Kidney (tissue), 14 donors: ENCODE data around the gene TPO. TPM values are rescaled to one million over a fixed set of nuclear protein-coding genes. Genes with fewer than 3 reads are reported as not detected.

Experiments used
- DNase-seq, 5 donors: peaks; one replicate each; pipeline ENCODE4 v3.0.0-alpha.2; 2013 to 2020
- FAIRE-seq: peaks from 2 replicates; lab custom pipeline; 2012; peaks lifted over from hg19 to GRCh38; lab: Jason Lieb, UNC
- H3K27ac ChIP-seq, 2 donors: one replicate each; pipeline ENCODE4 v1.7.0; 2013; ENCODE audit warnings: low read depth in 2 of 2, low read length in 2 of 2, inconsistent platforms in 1 of 2
- H3K27me3 ChIP-seq: one replicate; pipeline ENCODE4 v1.7.1; 2013; ENCODE audit warnings: low read length, inconsistent platforms; ENCODE audit not compliant: control insufficient read depth, insufficient read depth
- H3K36me3 ChIP-seq, 3 donors: one replicate each; pipeline versions ENCODE4 v1.7.0 to v1.7.1; 2013; ENCODE audit warnings: low read length in 3 of 3, control low read depth in 1 of 3, inconsistent platforms in 1 of 3; ENCODE audit not compliant: insufficient read depth in 3 of 3, control insufficient read depth in 2 of 3
- H3K4me1 ChIP-seq, 3 donors: one replicate each; pipeline versions ENCODE4 v1.7.0 to v1.7.1; 2013; ENCODE audit warnings: low read length in 3 of 3, inconsistent platforms in 1 of 3, low read depth in 1 of 3; ENCODE audit not compliant: control insufficient read depth in 2 of 3, insufficient read depth in 2 of 3
- H3K4me3 ChIP-seq, 3 donors: one replicate each; pipeline versions ENCODE4 v1.7.0 to v1.8.1; 2013; ENCODE audit warnings: low read length in 3 of 3, control low read depth in 1 of 3, inconsistent platforms in 1 of 3
- H3K9ac ChIP-seq, 3 donors: one replicate each; pipeline versions ENCODE4 v1.7.0 to v1.7.1; 2013; ENCODE audit warnings: low read length in 3 of 3, control low read depth in 1 of 3, inconsistent platforms in 1 of 3
- H3K9me3 ChIP-seq, 3 donors: one replicate each; pipeline versions ENCODE4 v1.7.0 to v1.7.1; 2013; ENCODE audit warnings: low read length in 3 of 3, control low read depth in 1 of 3, inconsistent platforms in 1 of 3; ENCODE audit not compliant: control insufficient read depth in 2 of 3, insufficient read depth in 1 of 3
- intact Hi-C: fragments of 100-400 bp; cut with DNase I; formaldehyde crosslinking; loops from one replicate; pipeline ENCODE4 v1.11.1; 2022
- polyA plus RNA-seq: library from polyadenylated mRNA; stranded (reverse); fragments of 350-450 nt; fragmentation: Illumina TruSeq; extraction: RNeasy Lipid Tissue Mini Kit (QIAGEN cat#74804); gene quantifications from one replicate; pipeline ENCODE4 v1.2.3, GENCODE V29; 2014; ENCODE audit warnings: low read depth, low replicate concordance; ENCODE audit not compliant: insufficient read depth
- total RNA-seq: library from RNA; stranded (reverse); fragmentation: NEBNext Ultra II Directional; extraction: Animal tissue kit (Norgen Biotek cat#: 25700); gene quantifications from one replicate; pipeline ENCODE4 v1.2.1, GENCODE V29; 2021
- TF ChIP-seq, protein P1 (sequence below): IDR thresholded peaks from 3 replicates; pipeline ENCODE4 v1.5.1; 2012; ENCODE audit warnings: mild to moderate bottlenecking, moderate library complexity, borderline replicate concordance; ENCODE audit not compliant: insufficient read depth; ENCODE audit errors: extremely low read depth
- donor health status: control.
- donor health status: control.
- donor health status: control.
- donor health status: control.
- donor health status: control.
- donor health status: DM: yes; HTN: yes; CAD: no.
- donor health status: Normal renal cell carcinoma (clear cell type).

Gene TPO
- total and polyA plus RNA-seq, 2 donors from 2014 or later, result not detected

DNA sequence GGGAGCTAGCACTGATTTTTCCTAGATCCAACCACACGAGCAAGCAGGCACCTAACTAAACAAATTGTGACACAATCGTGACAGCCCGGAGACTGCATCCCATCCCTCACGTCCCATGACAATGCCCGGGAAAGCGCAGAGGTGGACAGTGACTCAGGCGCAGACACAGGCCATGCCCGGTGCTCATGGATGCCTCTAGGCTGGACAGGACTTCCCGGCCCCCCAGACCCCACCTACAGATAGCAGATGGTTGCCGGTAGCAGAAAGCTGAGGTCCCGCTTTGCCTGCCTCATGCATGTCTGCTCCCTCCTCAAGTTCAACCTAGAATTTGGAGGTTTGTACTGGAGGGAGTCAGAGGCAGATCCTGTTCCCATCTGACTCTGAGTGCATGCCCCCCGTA is 81.0 kb downstream of the TPO start:
- Histone ChIP-seq H3K4me1 (no peaks in the 10 kb centered on the region), H3K9ac (no peak overlapping the region), H3K36me3 (no peaks in the 10 kb centered on the region), H3K27me3 (no peaks in the 10 kb centered on the region), H3K9me3 (no peaks in the 10 kb centered on the region), H3K4me3 (no peak overlapping the region), H3K27ac (no peak overlapping the region)
- TF ChIP-seq, protein P1, sequence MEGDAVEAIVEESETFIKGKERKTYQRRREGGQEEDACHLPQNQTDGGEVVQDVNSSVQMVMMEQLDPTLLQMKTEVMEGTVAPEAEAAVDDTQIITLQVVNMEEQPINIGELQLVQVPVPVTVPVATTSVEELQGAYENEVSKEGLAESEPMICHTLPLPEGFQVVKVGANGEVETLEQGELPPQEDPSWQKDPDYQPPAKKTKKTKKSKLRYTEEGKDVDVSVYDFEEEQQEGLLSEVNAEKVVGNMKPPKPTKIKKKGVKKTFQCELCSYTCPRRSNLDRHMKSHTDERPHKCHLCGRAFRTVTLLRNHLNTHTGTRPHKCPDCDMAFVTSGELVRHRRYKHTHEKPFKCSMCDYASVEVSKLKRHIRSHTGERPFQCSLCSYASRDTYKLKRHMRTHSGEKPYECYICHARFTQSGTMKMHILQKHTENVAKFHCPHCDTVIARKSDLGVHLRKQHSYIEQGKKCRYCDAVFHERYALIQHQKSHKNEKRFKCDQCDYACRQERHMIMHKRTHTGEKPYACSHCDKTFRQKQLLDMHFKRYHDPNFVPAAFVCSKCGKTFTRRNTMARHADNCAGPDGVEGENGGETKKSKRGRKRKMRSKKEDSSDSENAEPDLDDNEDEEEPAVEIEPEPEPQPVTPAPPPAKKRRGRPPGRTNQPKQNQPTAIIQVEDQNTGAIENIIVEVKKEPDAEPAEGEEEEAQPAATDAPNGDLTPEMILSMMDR, result no peak
- FAIRE-seq, result no peak
- intact Hi-C loops, result no loop called here
- no peak for DNase-seq

DNA sequence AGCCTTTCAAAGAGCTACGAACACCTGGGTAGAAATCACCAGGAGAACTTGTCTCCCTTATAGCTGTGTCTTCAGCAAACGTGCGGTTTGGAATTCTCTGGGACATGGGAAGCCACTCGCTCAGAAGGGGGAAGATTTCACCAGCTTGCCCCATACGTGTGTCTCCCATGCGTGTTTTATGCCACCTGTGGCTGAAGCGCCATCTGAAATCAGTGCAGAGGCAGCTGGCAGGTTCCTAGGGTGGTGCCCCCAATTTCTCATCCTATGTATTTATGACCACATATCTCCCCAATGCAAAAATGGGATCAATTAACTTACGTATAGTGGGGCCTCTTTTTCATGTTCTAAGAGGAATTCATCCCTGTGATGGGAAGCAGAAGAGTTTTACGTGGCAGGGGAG is 81.6 kb downstream of the TPO start:
- no peak overlapping the region for H3K27ac ChIP-seq
- no peaks in the 10 kb centered on the region for H3K4me1 ChIP-seq
- no peak overlapping the region for H3K4me3 ChIP-seq
- no peak overlapping the region for H3K9ac ChIP-seq
- no peaks in the 10 kb centered on the region for H3K9me3 ChIP-seq
- H3K36me3 ChIP-seq, result no peaks in the 10 kb centered on the region
- intact Hi-C loops, result no loop called here
- no peak for DNase-seq
- H3K27me3 ChIP-seq, result no peaks in the 10 kb centered on the region
- no peak for FAIRE-seq
- TF ChIP-seq, protein P1, result no peak

DNA sequence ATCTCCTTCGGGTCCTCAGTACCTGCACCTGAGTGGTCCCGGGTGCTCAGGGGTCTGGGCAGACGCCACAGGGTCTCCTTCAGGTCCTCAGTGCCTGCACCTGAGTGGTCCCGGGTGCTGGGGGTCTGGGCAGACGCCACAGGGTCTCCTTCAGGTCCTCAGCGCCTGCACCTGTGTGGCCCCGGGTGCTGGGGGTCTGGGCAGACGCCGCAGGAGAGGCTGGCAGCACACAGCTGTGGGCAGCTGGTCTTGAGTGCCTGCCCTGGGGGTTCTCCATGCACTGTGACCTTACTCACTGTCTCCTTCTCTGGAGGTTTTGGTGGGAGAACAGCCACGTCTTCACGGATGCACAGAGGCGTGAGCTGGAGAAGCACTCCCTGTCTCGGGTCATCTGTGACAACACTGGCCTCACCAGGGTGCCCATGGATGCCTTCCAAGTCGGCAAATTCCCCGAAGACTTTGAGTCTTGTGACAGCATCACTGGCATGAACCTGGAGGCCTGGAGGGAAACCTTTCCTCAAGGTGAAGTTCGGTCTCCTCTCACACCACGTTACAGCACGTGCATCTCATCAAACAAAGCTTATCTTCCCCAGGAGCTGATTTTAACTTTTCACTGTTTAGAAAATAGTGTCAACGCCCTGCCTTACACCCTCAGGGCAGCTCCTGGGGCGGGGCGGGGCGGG is 82.6 kb downstream of the TPO start:
- no peaks in the 10 kb centered on the region for H3K27me3 ChIP-seq
- intact Hi-C loops, result no loop called here
- FAIRE-seq, result no peak
- H3K4me1 ChIP-seq, result no peaks in the 10 kb centered on the region
- H3K9me3 ChIP-seq, result no peaks in the 10 kb centered on the region
- no peak overlapping the region for H3K9ac ChIP-seq
- no peaks in the 10 kb centered on the region for H3K36me3 ChIP-seq
- H3K4me3 ChIP-seq, result no peak overlapping the region
- no peak for DNase-seq
- TF ChIP-seq, protein P1, result no peak
- H3K27ac ChIP-seq, result no peak overlapping the region
